ENCODE measurements around the gene ARHGAP4. TPM values are rescaled to one million over a fixed set of nuclear protein-coding genes. Genes with fewer than 3 reads are reported as not detected.

ARHGAP4 gene
- total and polyA plus RNA-seq, 7 donors: 5.1 to 8.0 (median 6.8) TPM

DNA sequence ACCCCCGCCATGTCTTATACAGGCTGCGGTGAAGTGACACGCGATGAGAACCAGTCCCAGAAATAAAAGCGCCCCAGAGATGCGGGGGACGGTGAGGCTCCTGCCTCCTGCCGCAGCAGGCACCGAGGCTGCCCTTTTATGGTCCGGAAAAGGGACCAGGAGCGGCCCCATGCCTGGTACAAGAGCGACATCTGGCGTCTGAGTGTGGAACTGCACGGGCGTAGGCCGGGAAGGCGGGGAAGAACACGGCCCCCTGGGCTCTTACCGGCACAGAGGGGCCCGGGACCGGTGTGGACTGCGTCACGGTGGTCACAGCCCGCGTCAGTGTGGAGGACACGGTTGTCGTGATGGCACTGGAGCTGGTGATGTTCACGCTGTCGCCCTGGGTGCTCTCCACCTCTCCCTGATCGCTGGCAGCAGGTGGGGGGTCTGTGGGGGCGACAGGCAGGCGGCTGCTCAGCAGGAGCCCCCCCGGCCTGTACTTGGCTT is 27.3 kb upstream of the ARHGAP4 start:
- intact Hi-C loops (cut with DNase I): loop anchor here (1.0 to 5.0 kb wide), 4 partner anchors 189 to 996 kb away; partner anchors contain the start of gene PLXNB3 (in 2 of the 2)
- peak; percentile 73 to 86 (median 79) for ATAC-seq
- H3K36me3 ChIP-seq (ENCODE audit: insufficient read depth in 1 of 2, low read depth in 1 of 2): peaks cover 0 to 98% of the 10 kb centered on the region in 2 donors
- WGBS, 3 donors: 19 to 35% (median 22%) methylated on average over 23 to 33 of the region's 33 CpGs
- no peaks in the 10 kb centered on the region for H3K4me1 ChIP-seq
- no peaks in the 10 kb centered on the region for H3K27me3 ChIP-seq (ENCODE audit: insufficient read depth in 3 of 3, low read length in 2 of 3)
- peak overlapping the region; percentile 55 for H3K27ac ChIP-seq
- no peaks in the 10 kb centered on the region for H3K9me3 ChIP-seq
- no peak overlapping the region for H3K4me3 ChIP-seq
- TF ChIP-seq, protein P1, sequence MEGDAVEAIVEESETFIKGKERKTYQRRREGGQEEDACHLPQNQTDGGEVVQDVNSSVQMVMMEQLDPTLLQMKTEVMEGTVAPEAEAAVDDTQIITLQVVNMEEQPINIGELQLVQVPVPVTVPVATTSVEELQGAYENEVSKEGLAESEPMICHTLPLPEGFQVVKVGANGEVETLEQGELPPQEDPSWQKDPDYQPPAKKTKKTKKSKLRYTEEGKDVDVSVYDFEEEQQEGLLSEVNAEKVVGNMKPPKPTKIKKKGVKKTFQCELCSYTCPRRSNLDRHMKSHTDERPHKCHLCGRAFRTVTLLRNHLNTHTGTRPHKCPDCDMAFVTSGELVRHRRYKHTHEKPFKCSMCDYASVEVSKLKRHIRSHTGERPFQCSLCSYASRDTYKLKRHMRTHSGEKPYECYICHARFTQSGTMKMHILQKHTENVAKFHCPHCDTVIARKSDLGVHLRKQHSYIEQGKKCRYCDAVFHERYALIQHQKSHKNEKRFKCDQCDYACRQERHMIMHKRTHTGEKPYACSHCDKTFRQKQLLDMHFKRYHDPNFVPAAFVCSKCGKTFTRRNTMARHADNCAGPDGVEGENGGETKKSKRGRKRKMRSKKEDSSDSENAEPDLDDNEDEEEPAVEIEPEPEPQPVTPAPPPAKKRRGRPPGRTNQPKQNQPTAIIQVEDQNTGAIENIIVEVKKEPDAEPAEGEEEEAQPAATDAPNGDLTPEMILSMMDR (IDR thresholded peaks at IDR 0.05): peak; percentile 99
- peak; percentile 67 to 88 for DNase-seq

DNA sequence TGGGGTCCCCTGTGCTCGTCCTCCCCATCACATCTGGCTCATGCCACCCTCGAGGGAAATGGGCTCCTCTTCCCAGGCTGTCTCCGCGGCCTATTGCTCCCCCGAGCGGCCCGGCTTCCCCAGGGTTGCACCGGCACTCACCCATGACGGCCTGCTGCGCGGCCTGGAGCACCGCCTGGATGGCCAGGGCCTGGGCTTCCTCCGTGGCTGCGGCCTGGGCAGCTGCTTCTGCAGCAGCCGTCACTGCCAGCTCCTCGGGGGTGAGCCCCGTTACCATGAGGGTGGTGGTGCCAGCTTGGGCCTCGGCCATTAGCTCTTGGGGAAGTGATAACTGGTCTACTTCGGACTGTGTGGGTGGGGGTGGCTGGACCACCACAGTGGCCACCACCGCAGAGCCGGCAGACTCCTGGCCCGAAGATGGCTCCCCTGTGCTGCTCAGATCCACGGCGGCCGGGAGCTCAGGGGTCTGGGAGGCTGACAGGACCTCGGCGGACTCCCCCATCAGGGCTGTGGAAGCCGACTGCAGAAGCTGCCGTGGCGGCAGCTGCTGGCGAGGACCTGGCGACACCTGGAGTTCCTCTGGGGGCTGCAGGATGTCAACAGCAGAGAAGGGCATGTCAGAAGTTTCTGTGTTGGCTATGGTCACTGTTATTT is 26.4 kb upstream of the ARHGAP4 start:
- ATAC-seq (no peak), DNase-seq (no peak)
- no peak overlapping the region for H3K4me3 ChIP-seq
- no peaks in the 10 kb centered on the region for H3K9me3 ChIP-seq
- TF ChIP-seq, protein P1 (IDR thresholded peaks at IDR 0.05): no peak
- H3K36me3 ChIP-seq (ENCODE audit: insufficient read depth in 1 of 2, low read depth in 1 of 2): peaks cover 0 to 96% of the 10 kb centered on the region in 2 donors
- H3K27ac ChIP-seq: peak overlapping the region; percentile 55
- H3K27me3 ChIP-seq (ENCODE audit: insufficient read depth in 3 of 3, low read length in 2 of 3): no peaks in the 10 kb centered on the region
- WGBS, 3 donors: 89 to 93% (median 92%) methylated on average over 26 to 32 of the region's 32 CpGs
- H3K4me1 ChIP-seq: no peaks in the 10 kb centered on the region
- intact Hi-C loops (cut with DNase I): loop anchor here (1.0 to 5.0 kb wide), 4 partner anchors 188 to 995 kb away; partner anchors contain the start of gene PLXNB3 (in 2 of the 2)

DNA sequence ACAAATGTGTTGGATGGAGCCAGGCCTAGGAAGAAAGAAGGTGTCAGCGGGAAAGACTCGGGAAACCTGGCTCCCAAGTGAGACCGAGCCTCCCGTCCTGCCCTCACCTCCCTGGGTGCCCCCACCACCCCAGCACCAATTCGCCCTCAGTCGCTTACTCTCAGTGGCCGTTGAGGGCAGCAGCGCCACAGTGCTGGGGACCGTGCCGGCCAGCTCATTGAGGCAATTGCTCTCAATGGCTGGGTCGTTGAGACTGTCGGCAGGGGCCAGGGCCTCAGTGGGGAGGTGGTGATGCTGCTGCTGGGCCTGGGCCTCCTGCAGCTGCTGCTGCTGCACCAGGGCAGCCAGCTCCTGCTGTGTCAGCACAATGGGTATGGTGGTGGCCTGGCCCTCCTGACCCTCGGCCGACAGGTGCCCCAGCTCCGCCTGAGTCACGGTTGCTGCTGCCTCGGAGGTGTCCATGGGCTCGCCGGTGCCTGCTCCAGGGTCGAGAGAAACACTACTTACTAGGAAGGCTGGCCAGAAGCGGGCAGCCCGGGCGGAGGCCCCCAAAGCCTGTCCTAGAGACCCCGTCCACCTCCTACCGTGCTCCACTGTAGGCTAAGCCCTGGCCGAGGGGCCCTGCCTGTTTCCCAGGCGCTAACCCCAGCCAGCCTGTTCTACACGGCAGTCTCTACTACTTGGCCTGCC is 25.8 kb upstream of the ARHGAP4 start:
- no peak for DNase-seq
- no peaks in the 10 kb centered on the region for H3K9me3 ChIP-seq
- intact Hi-C loops (cut with DNase I): loop anchor here (5.0 kb wide), 3 partner anchors 190 to 995 kb away; partner anchors contain the start of gene PLXNB3 (in 1 of the 2)
- H3K27me3 ChIP-seq (ENCODE audit: insufficient read depth in 3 of 3, low read length in 2 of 3): no peaks in the 10 kb centered on the region
- H3K4me3 ChIP-seq: no peak overlapping the region
- WGBS, 3 donors: 91 to 95% (median 93%) methylated on average over 21 to 28 of the region's 28 CpGs
- peaks cover 0 to 90% of the 10 kb centered on the region in 2 donors for H3K36me3 ChIP-seq (ENCODE audit: insufficient read depth in 1 of 2, low read depth in 1 of 2)
- ATAC-seq: no peak
- no peak overlapping the region for H3K27ac ChIP-seq
- TF ChIP-seq, protein P1 (IDR thresholded peaks at IDR 0.05): no peak
- no peaks in the 10 kb centered on the region for H3K4me1 ChIP-seq

DNA sequence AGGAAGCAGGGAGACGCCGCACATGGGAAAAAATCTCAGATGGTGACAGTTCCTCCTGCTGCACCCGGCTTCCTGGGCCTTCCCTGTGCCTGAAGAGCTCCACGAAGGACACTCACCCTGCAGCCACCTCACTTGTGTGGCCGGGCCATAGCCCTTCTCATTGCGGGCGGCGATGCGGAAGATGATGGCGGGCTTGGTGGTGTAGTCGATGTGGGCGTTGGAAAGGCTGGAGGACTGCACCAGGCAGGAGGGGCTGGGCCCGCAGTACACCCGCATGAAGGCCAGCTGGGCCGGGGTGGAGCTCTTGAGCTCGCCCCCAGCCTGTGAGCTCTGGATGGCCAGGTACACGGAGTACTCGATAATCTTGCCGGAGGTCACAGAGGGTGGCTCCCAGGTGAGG is 24.1 kb upstream of the ARHGAP4 start:
- intact Hi-C loops (cut with DNase I): loop anchor here (5.0 kb wide), 3 partner anchors 188 to 993 kb away; partner anchors contain the start of gene PLXNB3 (in 1 of the 2)

More for the DNA sequence above, 24.1 kb upstream of the ARHGAP4 start:
- DNase-seq (no peak), ATAC-seq (no peak)
- Histone ChIP-seq H3K27ac (no peak overlapping the region), H3K4me3 (no peak overlapping the region), H3K4me1 (no peaks in the 10 kb centered on the region), H3K27me3 (ENCODE audit: insufficient read depth in 3 of 3, low read length in 2 of 3) (no peaks in the 10 kb centered on the region), H3K36me3 (ENCODE audit: insufficient read depth in 1 of 2, low read depth in 1 of 2) (peaks cover 0 to 73% of the 10 kb centered on the region in 2 donors), H3K9me3 (no peaks in the 10 kb centered on the region)
- WGBS, 3 donors: 82 to 88% (median 86%) methylated on average over 14 to 19 of the region's 19 CpGs
- TF ChIP-seq, protein P1 (IDR thresholded peaks at IDR 0.05): no peak
